HG03175 (cell line): ENCODE data around the gene PXN.
A peak's percentile ranks its signal among the peaks of the same experiment; 100 is the strongest.
"Not testable (repeated sequence)": the region's sequence is repeated elsewhere in the genome, so short reads cannot be mapped to it uniquely, and the experiment has no call there.

Source experiments
- ATAC-seq: cut with Tn5 transposase; IDR thresholded peaks from one replicate; pipeline ENCODE4 v1.9.1; 2021; ENCODE audit warnings: mild to moderate bottlenecking, moderate library complexity; ENCODE audit not compliant: unreplicated experiment

PXN gene

GRCh38 chr12:120211904-120212283 is 53.6 kb downstream of the PXN start:
- no peak for ATAC-seq

GRCh38 chr12:120211243-120211903 is 54.2 kb downstream of the PXN start:
- ATAC-seq = no peak

GRCh38 chr12:120209851-120210250 is 55.7 kb downstream of the PXN start:
- no peak for ATAC-seq

GRCh38 chr12:120207227-120207626 is 58.3 kb downstream of the PXN start:
- ATAC-seq = no peak

- not testable (repeated sequence) for ATAC-seq
These were observed 58.7 kb downstream of the PXN start for GRCh38 chr12:120206781-120207180.

GRCh38 chr12:120206228-120206627 is 59.3 kb downstream of the PXN start:
- ATAC-seq = no peak

GRCh38 chr12:120204171-120204570 is 61.4 kb downstream of the PXN start:
- no peak for ATAC-seq

- no peak for ATAC-seq
These were observed 65.1 kb downstream of the PXN start for GRCh38 chr12:120200364-120200800.

GRCh38 chr12:120199595-120200306 is 65.8 kb downstream of the PXN start:
- ATAC-seq = no peak

GRCh38 chr12:120199025-120199424 is 66.5 kb downstream of the PXN start:
- no peak for ATAC-seq

GRCh38 chr12:120197542-120197887 is 68.0 kb downstream of the PXN start:
- ATAC-seq = no peak

- not testable (repeated sequence) for ATAC-seq
These were observed 68.6 kb downstream of the PXN start for GRCh38 chr12:120196817-120197541.

GRCh38 chr12:120196363-120196762 is 69.2 kb downstream of the PXN start:
- ATAC-seq = no peak

- ATAC-seq = peak; percentile 87
These were observed 70.8 kb downstream of the PXN start, which contains the start of gene GCN1 for GRCh38 chr12:120194534-120195395. Gene GCN1, minus strand, starts transcription at chr12:120194715. Its CDS starts 18 bp downstream, at chr12:120194697.

- peak; percentile 38 for ATAC-seq
These were observed 71.3 kb downstream of the PXN start for GRCh38 chr12:120194226-120194533.

- not testable (repeated sequence) for ATAC-seq
These were observed 72.2 kb downstream of the PXN start for GRCh38 chr12:120193286-120193685.

- no peak for ATAC-seq
These were observed 74.5 kb downstream of the PXN start for GRCh38 chr12:120190985-120191480.

- no peak for ATAC-seq
These were observed 75.1 kb downstream of the PXN start for GRCh38 chr12:120190386-120190785.

GRCh38 chr12:120186654-120187053 is 78.9 kb downstream of the PXN start:
- no peak for ATAC-seq

GRCh38 chr12:120183211-120183631 is 82.3 kb downstream of the PXN start:
- no peak for ATAC-seq
